GM18951 (cell line): ENCODE results near the gene HOXC10.

Source experiments
- POLR2A ChIP-seq: IDR thresholded peaks from 4 replicates; pipeline ENCODE4 v1.6.1; 2011; ENCODE audit warnings: mild to moderate bottlenecking; ENCODE audit not compliant: insufficient read length, insufficient read depth; ENCODE audit errors: extremely low read depth
- in situ Hi-C: fragments of 300-500 bp; cut with MboI; formaldehyde crosslinking; loops from one replicate; pipeline ENCODE4 v1.12.0; 2022; ENCODE audit warnings: low sequenced_read_pairs, mixed read lengths, inconsistent platforms; ENCODE audit not compliant: unreplicated experiment

Gene HOXC10

GRCh38 chr12:53981634-53982565 lies 3.0 kb upstream of the HOXC10 start:
- TF ChIP-seq POLR2A, result no peak
- in situ Hi-C loops, result no loop called here

GRCh38 chr12:53982648-53983567 lies 2.0 kb upstream of the HOXC10 start:
- in situ Hi-C loops, result no loop called here

GRCh38 chr12:53983568-53983949 lies 1.4 kb upstream of the HOXC10 start:
- in situ Hi-C loops, result no loop called here
- no peak for TF ChIP-seq POLR2A

More at GRCh38 chr12:53982648-53983567, 2.0 kb upstream of the HOXC10 start:
- no peak for TF ChIP-seq POLR2A

DNA sequence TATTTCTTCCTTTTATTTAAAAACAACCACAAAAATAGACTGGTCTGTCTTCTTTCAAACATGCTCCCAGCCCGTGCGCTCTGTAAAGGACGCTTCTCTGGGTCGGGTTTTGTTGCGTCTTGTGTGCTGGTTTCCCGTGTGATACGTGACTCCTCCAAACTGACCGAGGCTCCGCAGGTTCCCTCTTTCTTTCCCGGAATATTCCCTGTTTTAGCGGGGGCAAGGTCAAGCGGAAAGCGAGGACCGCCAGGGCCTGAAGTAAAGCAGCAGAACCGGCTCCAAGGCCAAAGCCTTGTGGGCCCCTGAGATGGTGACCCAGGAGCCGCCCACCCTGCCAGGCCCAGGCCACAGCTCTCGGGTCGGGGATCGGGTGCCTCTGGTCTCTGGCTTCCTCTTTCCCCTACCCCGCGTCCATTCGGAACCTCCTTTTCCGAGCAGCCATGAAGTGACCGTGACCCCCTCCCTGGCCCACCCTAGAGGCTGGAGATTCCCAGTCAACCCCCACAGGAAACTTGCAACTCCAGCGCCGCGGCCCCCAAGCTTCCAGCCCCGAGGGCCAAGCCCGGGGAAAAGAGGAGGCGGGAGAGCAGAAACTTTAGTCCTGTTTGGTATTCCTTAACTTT lies 885 bp upstream of the HOXC10 start:
- no peak for TF ChIP-seq POLR2A
- in situ Hi-C loops, result no loop called here

DNA sequence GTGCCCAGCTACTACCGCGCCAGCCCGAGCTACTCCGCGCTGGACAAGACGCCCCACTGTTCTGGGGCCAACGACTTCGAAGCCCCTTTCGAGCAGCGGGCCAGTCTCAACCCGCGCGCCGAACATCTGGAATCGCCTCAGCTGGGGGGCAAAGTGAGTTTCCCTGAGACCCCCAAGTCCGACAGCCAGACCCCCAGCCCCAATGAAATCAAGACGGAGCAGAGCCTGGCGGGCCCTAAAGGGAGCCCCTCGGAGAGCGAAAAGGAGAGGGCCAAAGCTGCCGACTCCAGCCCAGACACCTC lies 697 bp downstream of the HOXC10 start:
- in situ Hi-C loops, result no loop called here
- TF ChIP-seq POLR2A, result no peak

DNA sequence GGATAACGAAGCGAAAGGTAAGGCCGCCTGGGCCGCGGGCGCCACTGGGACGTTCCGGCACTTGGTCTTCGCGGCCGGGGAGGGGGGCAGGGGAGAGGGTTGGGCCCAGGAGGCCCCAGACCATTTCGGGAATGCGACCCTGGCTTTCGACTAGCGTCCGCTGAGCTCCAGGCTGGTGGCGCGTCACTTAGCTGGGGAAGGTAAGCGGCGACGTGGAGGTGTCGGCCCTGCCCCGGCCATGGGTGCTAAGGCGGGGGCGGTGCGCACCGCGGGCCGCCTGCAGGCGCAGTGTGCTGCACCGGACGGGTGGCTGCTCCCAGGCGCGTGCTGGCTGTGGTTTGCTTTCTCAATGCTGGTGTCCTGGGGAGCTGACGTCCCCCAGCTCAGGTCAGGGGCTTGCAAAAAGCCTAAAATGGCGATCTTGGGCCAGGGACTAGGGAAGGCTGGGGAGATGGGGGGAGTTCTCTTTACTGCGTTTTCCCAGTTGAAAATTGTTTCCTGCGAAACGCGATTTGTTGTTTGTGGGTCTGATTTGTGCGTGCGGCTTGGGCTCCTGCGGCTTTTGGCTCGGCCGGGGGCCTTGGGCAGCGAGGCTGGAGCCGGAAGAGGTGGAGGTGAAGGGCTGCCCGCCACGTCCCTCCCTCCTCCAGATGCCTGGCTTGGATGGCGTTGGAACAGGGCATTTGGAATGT lies 1.2 kb downstream of the HOXC10 start:
- in situ Hi-C loops, result no loop called here
- TF ChIP-seq POLR2A, result no peak

GRCh38 chr12:53986686-53987483 lies 1.9 kb downstream of the HOXC10 start:
- in situ Hi-C loops, result no loop called here
- TF ChIP-seq POLR2A, result no peak

GRCh38 chr12:53987787-53988230 lies 2.9 kb downstream of the HOXC10 start:
- in situ Hi-C loops, result no loop called here
- TF ChIP-seq POLR2A, result no peak

GRCh38 chr12:53988541-53989226 lies 3.7 kb downstream of the HOXC10 start:
- in situ Hi-C loops, result no loop called here
- no peak for TF ChIP-seq POLR2A

- in situ Hi-C loops, result no loop called here
- TF ChIP-seq POLR2A, result no peak
Observed at GRCh38 chr12:53989227-53990113, 4.5 kb downstream of the HOXC10 start.
